GM23248 (cell line): ENCODE data around the gene UBE3A. TPM values are rescaled to one million over a fixed set of nuclear protein-coding genes. Genes with fewer than 3 reads are reported as not detected.

ENCODE experiments used
- DNase-seq: peaks from one replicate; pipeline ENCODE4 v3.0.0-alpha.2; 2015
- H2AFZ ChIP-seq: fragments of 200-600 bp; sonication (generic); 2 replicates; pipeline ENCODE4 v1.6.1; 2016; ENCODE audit warnings: antibody characterized with exemption
- H3F3A ChIP-seq: fragments of 200-600 bp; sonication (generic); 2 replicates; pipeline ENCODE4 v1.6.1; 2016; ENCODE audit warnings: mild to moderate bottlenecking, antibody characterized with exemption, mixed run types; ENCODE audit not compliant: insufficient read depth
- H3K27ac ChIP-seq: fragments of 200-600 bp; sonication (generic); 2 replicates; pipeline ENCODE4 v1.5.1; 2016; ENCODE audit warnings: mild to moderate bottlenecking
- H3K27me3 ChIP-seq: fragments of 200-600 bp; sonication (generic); replicated peaks from 2 replicates; pipeline ENCODE4 v1.6.1; 2016; ENCODE audit warnings: mild to moderate bottlenecking; ENCODE audit not compliant: insufficient read depth
- H3K36me3 ChIP-seq: fragments of 200-600 bp; sonication (generic); 2 replicates; pipeline ENCODE4 v1.6.1; 2016; ENCODE audit warnings: low read depth, mild to moderate bottlenecking
- H3K4me1 ChIP-seq: fragments of 200-600 bp; sonication (generic); 2 replicates; pipeline ENCODE4 v1.6.1; 2016; ENCODE audit warnings: mild to moderate bottlenecking; ENCODE audit not compliant: insufficient read depth
- H3K4me2 ChIP-seq: fragments of 200-600 bp; sonication (generic); one replicate; pipeline ENCODE4 v1.6.1; 2016; ENCODE audit warnings: mild to moderate bottlenecking; ENCODE audit not compliant: unreplicated experiment
- H3K4me3 ChIP-seq: fragments of 200-600 bp; sonication (generic); 2 replicates; pipeline ENCODE4 v1.5.1; 2016; ENCODE audit warnings: mild to moderate bottlenecking
- H3K79me2 ChIP-seq: fragments of 200-600 bp; sonication (generic); 2 replicates; pipeline ENCODE4 v1.6.1; 2016; ENCODE audit warnings: mild to moderate bottlenecking; ENCODE audit not compliant: insufficient read depth
- H3K9ac ChIP-seq: fragments of 200-600 bp; sonication (generic); 2 replicates; pipeline ENCODE4 v1.6.1; 2016; ENCODE audit warnings: mild to moderate bottlenecking
- H3K9me2 ChIP-seq: fragments of 200-600 bp; sonication (generic); 2 replicates; pipeline ENCODE4 v1.6.1; 2016; ENCODE audit warnings: mixed run types, mild to moderate bottlenecking, moderate library complexity; ENCODE audit not compliant: insufficient read depth
- H3K9me3 ChIP-seq: fragments of 200-600 bp; sonication (generic); one replicate; pipeline ENCODE4 v1.6.1; 2017; ENCODE audit warnings: low read depth
- H4K20me1 ChIP-seq: fragments of 200-600 bp; sonication (generic); 2 replicates; pipeline ENCODE4 v1.6.0; 2016; ENCODE audit not compliant: insufficient read depth
- EZH2 ChIP-seq: fragments of 200-600 bp; sonication (generic); IDR thresholded peaks from 2 replicates; pipeline ENCODE4 v1.6.1; 2018; ENCODE audit warnings: antibody characterized with exemption, mild to moderate bottlenecking; ENCODE audit not compliant: insufficient read depth, poor library complexity, severe bottlenecking
- EZH2phosphoT487 ChIP-seq: fragments of 200-600 bp; sonication (generic); IDR thresholded peaks from 2 replicates; pipeline ENCODE4 v1.6.1; 2018; ENCODE audit warnings: antibody characterized with exemption, moderate library complexity, mild to moderate bottlenecking, low read depth; ENCODE audit not compliant: insufficient read depth
- WGBS, 2 experiments: methylation state at CpG; one replicate each; pipeline ENCODE4 v1.1.6; 2015 to 2017; ENCODE audit warnings: low lambda C conversion rate in 2 of 2, low coverage in 1 of 2; ENCODE audit errors: missing lambda C conversion rate in 2 of 2; 5-methylcytosine and 5-hydroxymethylcytosine counted together
- in situ Hi-C: fragments of 300-500 bp; cut with MboI; formaldehyde crosslinking; loops from 2 replicates; pipeline ENCODE4 v1.15.0; 2020
- polyA plus RNA-seq: library from polyadenylated mRNA; unstranded; fragments of >200 nt; fragmentation: Nextera tagmentation; extraction: Ambion mirVana; gene quantifications from 2 replicates; pipeline ENCODE4 v1.2.1, GENCODE V29; 2016
- total RNA-seq: library from RNA; depleted of rRNA; stranded (reverse); fragments of >200 nt; shearing (Covaris generic); gene quantifications from 2 replicates; pipeline ENCODE4 v1.2.3, GENCODE V29; 2014

UBE3A gene
- total and polyA plus RNA-seq, 2 experiments from 2014 or later = 55.4 to 68.0 TPM

DNA sequence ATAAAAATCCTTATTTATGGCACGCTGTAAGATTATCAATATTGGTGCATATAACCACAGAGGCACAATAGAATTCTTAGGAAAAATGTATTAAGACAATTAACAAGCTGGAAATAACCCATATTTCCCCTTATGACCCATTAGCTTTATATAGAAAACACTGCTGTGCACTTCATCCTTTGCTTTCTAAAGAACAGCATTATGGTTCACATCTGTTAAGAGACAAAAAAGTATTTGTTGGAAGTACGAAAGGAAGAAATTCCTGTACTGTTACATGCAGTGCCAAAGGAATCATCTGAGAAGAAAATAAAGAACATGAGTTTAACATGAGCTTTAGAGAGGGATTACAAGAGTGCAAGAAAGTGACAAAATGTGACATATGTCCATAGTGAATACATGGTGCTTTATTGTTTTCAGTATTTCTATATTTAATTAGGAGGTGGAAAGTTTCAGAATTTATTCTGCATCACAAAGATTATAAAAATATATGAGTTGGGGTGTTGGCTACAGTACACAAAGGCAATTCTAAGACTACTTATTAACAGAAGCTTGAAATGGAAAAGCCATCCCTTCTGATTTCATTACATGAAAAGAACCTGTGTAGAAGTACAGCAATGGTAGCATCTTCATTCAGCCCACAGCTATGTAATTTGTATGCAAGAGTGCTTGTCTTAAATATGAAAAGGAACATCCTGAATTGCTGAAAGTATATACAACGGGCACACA lies 6.8 kb downstream of the UBE3A start:
- H3K9me3 ChIP-seq = no peaks in the 10 kb centered on the region
- in situ Hi-C loops = loop anchor here (10.0 kb wide), 1 partner anchor 97 kb away; no protein-coding TSS in a partner anchor
- TF ChIP-seq EZH2phosphoT487 (no peak), EZH2 (no peak)
- H3F3A ChIP-seq = peaks cover 11% of the 10 kb centered on the region
- H3K36me3 ChIP-seq = no peaks in the 10 kb centered on the region
- peaks cover 40% of the 10 kb centered on the region; the same call in 1 of the 2 replicates for H4K20me1 ChIP-seq
- H3K27ac ChIP-seq = no peak overlapping the region
- peaks cover 97% of the 10 kb centered on the region for H3K79me2 ChIP-seq
- DNase-seq = peak; percentile 19
- no peaks in the 10 kb centered on the region for H3K27me3 ChIP-seq
- H3K4me2 ChIP-seq = no peak overlapping the region
- WGBS, 2 experiments = 42 to 43% methylated on average over 3 of the region's 3 CpGs
- no peak overlapping the region for H3K9ac ChIP-seq
- H3K4me3 ChIP-seq = no peak overlapping the region
- no peaks in the 10 kb centered on the region for H3K9me2 ChIP-seq
- H2AFZ ChIP-seq = no peak overlapping the region
- peaks cover 26% of the 10 kb centered on the region for H3K4me1 ChIP-seq

DNA sequence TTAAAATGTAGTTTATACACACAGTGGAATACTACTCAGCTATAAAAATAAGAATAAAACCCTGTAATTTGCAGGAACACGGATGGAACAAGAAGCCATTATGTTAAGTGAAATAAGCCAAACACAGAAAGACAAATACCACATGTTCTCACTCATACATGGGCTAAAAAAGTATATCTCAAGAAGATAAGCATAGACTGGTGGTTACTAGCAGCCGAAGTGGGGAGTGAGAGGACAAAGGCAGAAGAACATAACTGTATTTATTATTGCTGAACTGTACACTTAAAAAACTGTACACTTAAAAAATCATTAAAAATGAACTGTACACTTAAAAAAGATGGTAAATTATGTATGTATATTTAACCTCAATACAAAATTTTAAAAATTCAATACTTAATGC lies 11.0 kb downstream of the UBE3A start:
- H3K79me2 ChIP-seq = peaks cover 97% of the 10 kb centered on the region
- H3K9me3 ChIP-seq = no peaks in the 10 kb centered on the region
- TF ChIP-seq EZH2phosphoT487 = no peak
- TF ChIP-seq EZH2 = no peak
- in situ Hi-C loops = no loop called here
- no peak for DNase-seq
- no peaks in the 10 kb centered on the region for H3K9me2 ChIP-seq
- peaks cover 11% of the 10 kb centered on the region for H3F3A ChIP-seq
- H3K27ac ChIP-seq = no peak overlapping the region
- no peak overlapping the region for H2AFZ ChIP-seq
- no peaks in the 10 kb centered on the region for H3K27me3 ChIP-seq
- H3K4me1 ChIP-seq = no peaks in the 10 kb centered on the region; the same call in none of the 2 replicates
- no peak overlapping the region for H3K4me2 ChIP-seq
- WGBS, 2 experiments = 93 to 98% methylated on average over 2 of the region's 2 CpGs
- H3K9ac ChIP-seq = no peak overlapping the region
- H3K36me3 ChIP-seq = no peaks in the 10 kb centered on the region
- peaks cover 31% of the 10 kb centered on the region; the same call in 1 of the 2 replicates for H4K20me1 ChIP-seq
- no peak overlapping the region for H3K4me3 ChIP-seq

- Histone ChIP-seq H3K9me2 (no peaks in the 10 kb centered on the region), H3K4me1 (peaks cover 3% of the 10 kb centered on the region), H3K4me2 (no peak overlapping the region), H3K36me3 (no peaks in the 10 kb centered on the region), H3K4me3 (no peak overlapping the region), H3K27me3 (no peaks in the 10 kb centered on the region), H3K9ac (no peak overlapping the region), H4K20me1 (peaks cover 28% of the 10 kb centered on the region; the same call in 1 of the 2 replicates), H3F3A (peaks cover 5% of the 10 kb centered on the region), H3K27ac (no peak overlapping the region), H3K79me2 (peaks cover 97% of the 10 kb centered on the region), H2AFZ (no peak overlapping the region), H3K9me3 (no peaks in the 10 kb centered on the region)
- in situ Hi-C loops = no loop called here
- TF ChIP-seq EZH2phosphoT487 (no peak), EZH2 (no peak)
- no peak for DNase-seq
- WGBS, 2 experiments = 76 to 77% methylated on average over 3 of the region's 3 CpGs
Measured at GRCh38 chr15:25426896-25427610, 11.8 kb downstream of the UBE3A start.

DNA sequence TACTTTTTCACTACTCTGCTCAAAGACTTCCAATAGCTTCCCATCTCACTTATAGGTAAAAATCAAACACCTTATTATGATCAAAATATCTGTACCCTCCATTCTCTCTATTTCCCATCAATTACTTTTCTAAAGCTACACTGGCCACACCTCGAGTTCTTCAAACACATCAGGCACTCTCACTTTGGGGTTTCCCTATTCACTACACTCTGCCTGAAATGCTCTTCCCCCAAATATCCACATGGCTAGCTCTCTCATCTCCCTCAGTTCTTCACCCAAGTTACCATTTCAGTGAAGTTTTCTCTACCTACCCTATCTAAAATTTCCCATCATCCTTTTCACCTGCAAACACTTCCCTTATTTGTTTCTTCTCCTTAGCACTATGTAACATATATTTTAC lies 14.8 kb downstream of the UBE3A start:
- H3F3A ChIP-seq = peaks cover 5% of the 10 kb centered on the region; the same call in 1 of the 2 replicates
- DNase-seq = no peak
- in situ Hi-C loops = no loop called here
- H4K20me1 ChIP-seq = peaks cover 39% of the 10 kb centered on the region
- H3K9ac ChIP-seq = no peak overlapping the region
- H3K4me1 ChIP-seq = peaks cover 7% of the 10 kb centered on the region
- WGBS, 2 experiments = 100% methylated on average over 1 of the region's 1 CpG
- no peak overlapping the region for H3K4me3 ChIP-seq
- peaks cover 100% of the 10 kb centered on the region for H3K79me2 ChIP-seq
- H2AFZ ChIP-seq = no peak overlapping the region
- no peaks in the 10 kb centered on the region for H3K27me3 ChIP-seq
- H3K4me2 ChIP-seq = no peak overlapping the region
- H3K36me3 ChIP-seq = no peaks in the 10 kb centered on the region
- TF ChIP-seq EZH2 (no peak), EZH2phosphoT487 (no peak)
- H3K9me3 ChIP-seq = no peaks in the 10 kb centered on the region
- no peak overlapping the region for H3K27ac ChIP-seq
- H3K9me2 ChIP-seq = no peaks in the 10 kb centered on the region
